M059J (cell line): Measurements from ENCODE around the gene TOP3B. TPM values are rescaled to one million over a fixed set of nuclear protein-coding genes. Genes with fewer than 3 reads are reported as not detected.
A peak's percentile ranks its signal among the peaks of the same experiment; 100 is the strongest.

ENCODE experiments used
- DNase-seq: peaks from one replicate; pipeline ENCODE4 v3.0.0-alpha.2; 2012; ENCODE audit warnings: low read depth
- total RNA-seq: library from RNA; depleted of rRNA; stranded (reverse); fragments of >200 nt; shearing (Covaris generic); gene quantifications from 2 replicates; pipeline ENCODE4 v1.2.3, GENCODE V29; 2014

TOP3B gene
- total RNA-seq, 1 experiment from 2014 or later = 17.6 TPM

GRCh38 chr22:21981874-21982273 is 713 bp downstream of the TOP3B start:
- DNase-seq = no peak

GRCh38 chr22:21980547-21980946 is 2.0 kb downstream of the TOP3B start:
- no peak for DNase-seq

GRCh38 chr22:21978564-21979386 is 3.8 kb downstream of the TOP3B start:
- no peak for DNase-seq

- DNase-seq = no peak
Measured at GRCh38 chr22:21977814-21978213, 4.8 kb downstream of the TOP3B start.

- no peak for DNase-seq
Measured at GRCh38 chr22:21975854-21976345, 6.7 kb downstream of the TOP3B start.

GRCh38 chr22:21975273-21975672 is 7.3 kb downstream of the TOP3B start:
- DNase-seq = no peak

GRCh38 chr22:21974058-21974649 is 8.4 kb downstream of the TOP3B start:
- peak; percentile 29 for DNase-seq

GRCh38 chr22:21972806-21973205 is 9.8 kb downstream of the TOP3B start:
- DNase-seq = no peak

- no peak for DNase-seq
Measured at GRCh38 chr22:21972293-21972779, 10.3 kb downstream of the TOP3B start.

GRCh38 chr22:21971858-21972275 is 10.7 kb downstream of the TOP3B start:
- DNase-seq = no peak

GRCh38 chr22:21970800-21971617 is 11.6 kb downstream of the TOP3B start:
- DNase-seq = no peak

- no peak for DNase-seq
Measured at GRCh38 chr22:21970037-21970799, 12.4 kb downstream of the TOP3B start.

- DNase-seq = no peak
Measured at GRCh38 chr22:21968452-21969129, 14.0 kb downstream of the TOP3B start.

- no peak for DNase-seq
Measured at GRCh38 chr22:21967693-21968271, 14.8 kb downstream of the TOP3B start.

GRCh38 chr22:21966643-21967516 is 15.7 kb downstream of the TOP3B start:
- DNase-seq = no peak

GRCh38 chr22:21965762-21966288 is 16.8 kb downstream of the TOP3B start:
- DNase-seq = no peak

GRCh38 chr22:21964918-21965484 is 17.6 kb downstream of the TOP3B start:
- no peak for DNase-seq

GRCh38 chr22:21964234-21964633 is 18.4 kb downstream of the TOP3B start:
- no peak for DNase-seq

GRCh38 chr22:21963790-21964211 is 18.8 kb downstream of the TOP3B start:
- DNase-seq = no peak
